Keratinocyte (primary cell): ENCODE data around the gene SMC1B. TPM values are rescaled to one million over a fixed set of nuclear protein-coding genes. Genes with fewer than 3 reads are reported as not detected.

Experiments
- DNase-seq: peaks from one replicate; pipeline ENCODE4 v3.0.0-alpha.2; 2011; ENCODE audit warnings: low read depth, missing footprints, low spot score
- FAIRE-seq: peaks from 2 replicates; lab custom pipeline; 2011; peaks lifted over from hg19 to GRCh38; lab: Jason Lieb, UNC
- H2AFZ ChIP-seq: 2 replicates; pipeline ENCODE4 v1.6.0; 2012; ENCODE audit warnings: low read length, control low read depth, inconsistent platforms; ENCODE audit not compliant: control insufficient read depth
- H3K27ac ChIP-seq: 2 replicates; pipeline ENCODE4 v1.5.1; 2011; ENCODE audit warnings: low read length; ENCODE audit not compliant: control insufficient read depth, insufficient read depth
- H3K27me3 ChIP-seq: 3 replicates; pipeline ENCODE4 v1.6.0; 2011; ENCODE audit warnings: low read length; ENCODE audit not compliant: control insufficient read depth, insufficient read depth; ENCODE audit errors: extremely low read depth
- H3K36me3 ChIP-seq, 2 experiments: 2 replicates in 1 of 2; 3 replicates in 1 of 2; pipeline ENCODE4 v1.5.1; 2011; ENCODE audit warnings: low read length in 2 of 2, mild to moderate bottlenecking in 1 of 2; ENCODE audit not compliant: control insufficient read depth in 2 of 2, insufficient read depth in 2 of 2; ENCODE audit errors: extremely low read depth in 1 of 2
- H3K4me1 ChIP-seq: 3 replicates; pipeline ENCODE4 v1.5.1; 2011; ENCODE audit warnings: low read length; ENCODE audit not compliant: control insufficient read depth, insufficient read depth; ENCODE audit errors: extremely low read depth
- H3K4me2 ChIP-seq: 3 replicates; pipeline ENCODE4 v1.6.0; 2011; ENCODE audit warnings: low read depth, low read length; ENCODE audit not compliant: control insufficient read depth, insufficient read depth; ENCODE audit errors: extremely low read depth
- H3K4me3 ChIP-seq, 3 experiments: fragments of 200-600 bp in 1 of 3; sonication (generic) in 1 of 3; 2 replicates in 2 of 3; 3 replicates in 1 of 3; pipeline ENCODE4 v1.5.1; 2011 to 2016; ENCODE audit warnings: low read length in 3 of 3, mild to moderate bottlenecking in 3 of 3, control low read depth in 2 of 3, inconsistent platforms in 1 of 3, low read depth in 1 of 3, mixed read lengths in 1 of 3, mixed run types in 1 of 3, moderate library complexity in 1 of 3; ENCODE audit not compliant: control insufficient read depth in 2 of 3, insufficient read depth in 2 of 3; ENCODE audit errors: extremely low read depth in 1 of 3
- H3K79me2 ChIP-seq: 2 replicates; pipeline ENCODE4 v1.6.0; 2012; ENCODE audit warnings: low read length; ENCODE audit not compliant: control insufficient read depth, insufficient read depth
- H3K9ac ChIP-seq: 3 replicates; pipeline ENCODE4 v1.6.0; 2011; ENCODE audit warnings: low read length; ENCODE audit not compliant: control insufficient read depth, insufficient read depth; ENCODE audit errors: extremely low read depth
- H3K9me1 ChIP-seq: 3 replicates; pipeline ENCODE4 v1.6.0; 2011; ENCODE audit warnings: low read length; ENCODE audit not compliant: control insufficient read depth, insufficient read depth; ENCODE audit errors: extremely low read depth
- H3K9me3 ChIP-seq: 2 replicates; pipeline ENCODE4 v1.5.1; 2012; ENCODE audit warnings: low read depth, low read length; ENCODE audit not compliant: control insufficient read depth
- H4K20me1 ChIP-seq: 3 replicates; pipeline ENCODE4 v1.6.0; 2011; ENCODE audit warnings: low read length; ENCODE audit not compliant: control insufficient read depth, insufficient read depth; ENCODE audit errors: extremely low read depth
- CTCF ChIP-seq, 3 experiments: IDR thresholded peaks in 1 of 3; conservative IDR thresholded peaks in 1 of 3; optimal IDR thresholded peaks in 1 of 3; 2 replicates in 2 of 3; 3 replicates in 1 of 3; pipeline versions ENCODE3 to v1.5.1; 2011; ENCODE audit warnings: low read length in 3 of 3, mild to moderate bottlenecking in 3 of 3, moderate library complexity in 2 of 3, control low read depth in 1 of 3, inconsistent platforms in 1 of 3; ENCODE audit not compliant: insufficient read depth in 2 of 3; ENCODE audit errors: extremely low read depth in 1 of 3
- EZH2 ChIP-seq: IDR thresholded peaks from one replicate; pipeline ENCODE4 v1.6.1; 2012; ENCODE audit warnings: inconsistent platforms, mild to moderate bottlenecking, low read length, moderate library complexity
- dilution Hi-C: fragments of 300-500 bp; cut with MboI; formaldehyde crosslinking; loops from one replicate; pipeline ENCODE4 v1.7.0; 2020; ENCODE audit warnings: low sequenced_read_pairs; ENCODE audit not compliant: extremely low pct_ligation_motif_present
- polyA plus RNA-seq, 5 experiments: library from polyadenylated mRNA; depleted of rRNA in 3 of 5; stranded (reverse) in 3 of 5; stranded (forward) in 1 of 5; unstranded in 1 of 5; fragments of >200 nt; gene quantifications; 1 replicate in 1 of 5; 2 replicates in 3 of 5; 3 replicates in 1 of 5; pipeline versions ENCODE4 v1.2.1 to v1.2.3, GENCODE V29; 2011 to 2012; ENCODE audit warnings: missing spikeins in 2 of 5, low read depth in 1 of 5, low replicate concordance in 1 of 5

Gene SMC1B
- polyA plus RNA-seq, 1 donor (not counting 4 experiments of a cell fraction or from before 2014, with no cell fraction given) = not detected

GRCh38 chr22:45317551-45318167, 95.7 kb downstream of the SMC1B start:
- dilution Hi-C loops = no loop called here

GRCh38 chr22:45316796-45317526, 96.4 kb downstream of the SMC1B start:
- DNase-seq (no peak), FAIRE-seq (no peak)
- Histone ChIP-seq H3K9me3 (no peaks in the 10 kb centered on the region), H3K4me1 (peaks cover 20% of the 10 kb centered on the region), H4K20me1 (no peaks in the 10 kb centered on the region), H2AFZ (no peak overlapping the region), H3K4me2 (peak overlapping the region; percentile 82), H3K9me1 (peaks cover 10% of the 10 kb centered on the region), H3K27me3 (no peaks in the 10 kb centered on the region), H3K4me3 (peak overlapping the region in 1 of 3 experiments; percentile 31), H3K79me2 (peaks cover 69% of the 10 kb centered on the region), H3K36me3 (peaks cover 2 to 8% of the 10 kb centered on the region in 2 experiments), H3K27ac (peak overlapping the region; percentile 60), H3K9ac (no peak overlapping the region)
- TF ChIP-seq EZH2 = no peak
- no peak for TF ChIP-seq CTCF (optimal IDR thresholded peaks at IDR 0.05 in 1 of 3, IDR thresholded peaks at IDR 0.05 in 1 of 3, conservative IDR thresholded peaks at IDR 0.05 in 1 of 3; ENCODE audit: extremely low read depth in 1 of 3, insufficient read depth in 2 of 3, low read length in 3 of 3)
- dilution Hi-C loops = no loop called here

More at GRCh38 chr22:45317551-45318167, 95.7 kb downstream of the SMC1B start:
- TF ChIP-seq CTCF (optimal IDR thresholded peaks at IDR 0.05 in 1 of 3, IDR thresholded peaks at IDR 0.05 in 1 of 3, conservative IDR thresholded peaks at IDR 0.05 in 1 of 3; ENCODE audit: extremely low read depth in 1 of 3, insufficient read depth in 2 of 3, low read length in 3 of 3) = peak; percentile 67 to 69 (median 68)
- no peak for TF ChIP-seq EZH2
- Histone ChIP-seq H3K36me3 (peaks cover 5 to 9% of the 10 kb centered on the region in 2 experiments), H3K79me2 (peaks cover 65% of the 10 kb centered on the region), H3K4me3 (peak overlapping the region in 2 of 3 experiments; percentile 25 to 31), H3K27me3 (no peaks in the 10 kb centered on the region), H3K27ac (peak overlapping the region; percentile 60), H3K9me3 (no peaks in the 10 kb centered on the region), H3K4me1 (peaks cover 20% of the 10 kb centered on the region), H4K20me1 (no peaks in the 10 kb centered on the region), H3K9me1 (peaks cover 10% of the 10 kb centered on the region), H2AFZ (peak overlapping the region; percentile 73), H3K9ac (peak overlapping the region; percentile 52), H3K4me2 (peak overlapping the region; percentile 82)
- no peak for FAIRE-seq
- DNase-seq = peak; percentile 62
